Pancreas (tissue), 10 donors: ENCODE measurements around the gene YIPF1. TPM values are rescaled to one million over a fixed set of nuclear protein-coding genes. Genes with fewer than 3 reads are reported as not detected.

Experiments used
- ATAC-seq, 4 donors: fragments of 200-7000 bp; cut with Tn5 transposase; one replicate each; pipeline versions ENCODE4 v1.8.0 to v1.9.1; 2020; ENCODE audit warnings: mild to moderate bottlenecking in 4 of 4, moderate library complexity in 4 of 4
- DNase-seq, 6 donors: peaks; one replicate each; pipeline ENCODE4 v3.0.0-alpha.2; 2020
- FAIRE-seq: peaks from 2 replicates; lab custom pipeline; 2012; peaks lifted over from hg19 to GRCh38; lab: Jason Lieb, UNC
- H3K27ac ChIP-seq, 4 donors: fragments of 200-600 bp; sonication (generic); 1 replicate in 3 of 4; 2 replicates in 1 of 4; pipeline versions ENCODE4 v1.5.0 to v1.8.0; 2020
- H3K27me3 ChIP-seq, 4 donors: fragments of 200-600 bp; one replicate each; pipeline ENCODE4 v1.8.0; 2021
- H3K36me3 ChIP-seq, 3 donors: fragments of 200-600 bp; sonication (generic) in 1 of 3; one replicate each; pipeline versions ENCODE4 v1.5.0 to v1.8.0; 2020 to 2021
- H3K4me1 ChIP-seq, 3 donors: fragments of 200-600 bp; one replicate each; pipeline ENCODE4 v1.8.0; 2021
- H3K4me3 ChIP-seq, 4 donors: fragments of 200-600 bp; sonication (generic) in 2 of 4; one replicate each; pipeline versions ENCODE4 v1.5.0 to v1.8.0; 2020 to 2021
- H3K9me3 ChIP-seq, 4 donors: fragments of 200-600 bp; one replicate each; pipeline ENCODE4 v1.8.0; 2021
- CTCF ChIP-seq, 4 donors: fragments of 200-600 bp; sonication (generic) in 3 of 4; IDR thresholded peaks; one replicate each; pipeline versions ENCODE4 v1.5.0 to v1.8.0; 2021; ENCODE audit warnings: antibody characterized with exemption in 4 of 4
- WGBS, 2 donors: extraction: QIAGEN DNeasy Blood & Tissue Kit; methylation state at CpG; one replicate each; pipeline ENCODE4 v1.1.7; 2013; 5-methylcytosine and 5-hydroxymethylcytosine counted together
- intact Hi-C, 3 donors: fragments of 100-400 bp; cut with DNase I; formaldehyde crosslinking; loops; one replicate each; pipeline versions ENCODE4 v1.11.1 to v1.14.2; 2022
- polyA plus RNA-seq, 2 donors: library from polyadenylated mRNA; stranded (reverse); fragments of 200-250 nt; gene quantifications; one replicate each; pipeline ENCODE4 v1.2.3, GENCODE V29; 2013
- total RNA-seq, 6 donors: library from RNA; stranded (reverse); fragmentation: NEBNext Ultra II Directional in 4 of 6; extraction: Animal tissue kit (Norgen Biotek cat#: 25700) in 4 of 6; gene quantifications; one replicate each; pipeline versions ENCODE4 v1.2.1 to v1.2.4, GENCODE V29; 2021 to 2023
- donor health status: healthy with polysubstance abuse.
- donor health status: DM: no; HTN: no; CAD: no; lungs with moderate emphysema.
- donor health status: DM: no; HTN: no; CAD: no.
- donor health status: control.
- donor health status: control.
- donor health status: Bipolar disorder and iron deficiency.
- donor health status: DM: yes; HTN: yes; CAD: no.
- donor health status: DM: no; HTN: no; CAD: no.
- donor health status: DM: no; HTN: no; CAD: no.
- donor health status: DM: yes; HTN: yes; CAD: no.

Gene YIPF1
- total and polyA plus RNA-seq, 8 donors, result 5.6 to 17.7 (median 11.0) TPM

GRCh38 chr1:53931523-53931922, 41.9 kb upstream of the YIPF1 start:
- Histone ChIP-seq H3K36me3 (no peaks in the 10 kb centered on the region), H3K27ac (no peak overlapping the region), H3K27me3 (no peaks in the 10 kb centered on the region), H3K4me3 (no peak overlapping the region), H3K4me1 (no peaks in the 10 kb centered on the region), H3K9me3 (no peaks in the 10 kb centered on the region)
- WGBS, 2 donors, result 95 to 97% methylated on average over 2 of the region's 2 CpGs
- intact Hi-C loops, result no loop called here
- DNase-seq, result no peak
- no peak for ATAC-seq
- peak; percentile 53 for FAIRE-seq
- TF ChIP-seq CTCF (IDR thresholded peaks at IDR 0.05), result no peak

GRCh38 chr1:53930932-53931331, 41.3 kb upstream of the YIPF1 start:
- Histone ChIP-seq H3K9me3 (no peaks in the 10 kb centered on the region), H3K36me3 (no peaks in the 10 kb centered on the region), H3K27ac (no peak overlapping the region), H3K27me3 (no peaks in the 10 kb centered on the region), H3K4me1 (no peaks in the 10 kb centered on the region), H3K4me3 (no peak overlapping the region)
- DNase-seq (no peak), ATAC-seq (no peak), FAIRE-seq (no peak)
- no peak for TF ChIP-seq CTCF (IDR thresholded peaks at IDR 0.05)
- intact Hi-C loops, result no loop called here
- WGBS, 2 donors, result 90 to 92% methylated on average over 3 of the region's 3 CpGs

GRCh38 chr1:53929246-53929960, 39.8 kb upstream of the YIPF1 start:
- intact Hi-C loops, result no loop called here
- no peaks in the 10 kb centered on the region for H3K36me3 ChIP-seq

GRCh38 chr1:53927376-53927881, 37.8 kb upstream of the YIPF1 start:
- ATAC-seq, result no peak
- Histone ChIP-seq H3K4me1 (no peaks in the 10 kb centered on the region), H3K27ac (no peak overlapping the region), H3K27me3 (no peaks in the 10 kb centered on the region), H3K36me3 (no peaks in the 10 kb centered on the region), H3K4me3 (no peak overlapping the region), H3K9me3 (no peaks in the 10 kb centered on the region)
- no peak for FAIRE-seq
- WGBS, 2 donors, result 94 to 95% methylated on average over 2 of the region's 2 CpGs
- DNase-seq, result no peak
- TF ChIP-seq CTCF (IDR thresholded peaks at IDR 0.05), result no peak
- intact Hi-C loops, result no loop called here

More at GRCh38 chr1:53929246-53929960, 39.8 kb upstream of the YIPF1 start:
- TF ChIP-seq CTCF (IDR thresholded peaks at IDR 0.05), result no peak
- FAIRE-seq (no peak), DNase-seq (no peak), ATAC-seq (no peak)
- Histone ChIP-seq H3K4me3 (no peak overlapping the region), H3K27ac (no peak overlapping the region), H3K4me1 (no peaks in the 10 kb centered on the region), H3K27me3 (no peaks in the 10 kb centered on the region), H3K9me3 (no peaks in the 10 kb centered on the region)
- 92 to 94% methylated on average over 2 of the region's 2 CpGs for WGBS, 2 donors

GRCh38 chr1:53919675-53920066, 30.1 kb upstream of the YIPF1 start:
- peaks cover 8 to 16% (median 13%) of the 10 kb centered on the region in 3 donors for H3K4me1 ChIP-seq
- FAIRE-seq (no peak), ATAC-seq (peak; percentile 59 to 81 (median 66)), DNase-seq (no peak)
- no peaks in the 10 kb centered on the region for H3K9me3 ChIP-seq
- no peaks in the 10 kb centered on the region for H3K36me3 ChIP-seq
- intact Hi-C loops, result no loop called here
- H3K4me3 ChIP-seq, result no peak overlapping the region
- no peaks in the 10 kb centered on the region for H3K27me3 ChIP-seq
- H3K27ac ChIP-seq, result peak overlapping the region in 1 of 4 donors; percentile 69
- no peak for TF ChIP-seq CTCF (IDR thresholded peaks at IDR 0.05)
- 59 to 74% methylated on average over 3 of the region's 3 CpGs for WGBS, 2 donors
